Gastroesophageal sphincter (tissue), 4 donors: ENCODE data around the gene OSCP1. TPM values are rescaled to one million over a fixed set of nuclear protein-coding genes. Genes with fewer than 3 reads are reported as not detected.

Experiments used
- ATAC-seq: fragments of 150-250 bp; one replicate; pipeline ENCODE4 v1.9.1; 2016; ENCODE audit warnings: mild to moderate bottlenecking, moderate library complexity
- H3K27ac ChIP-seq, 4 donors: fragments of 200-600 bp; sonication (generic) in 3 of 4; 1 replicate in 3 of 4; 2 replicates in 1 of 4; pipeline ENCODE4 v1.5.1; 2016 to 2019
- H3K27me3 ChIP-seq: fragments of 200-600 bp; sonication (generic); one replicate; pipeline ENCODE4 v1.5.1; 2019
- H3K36me3 ChIP-seq, 2 donors: fragments of 200-600 bp; sonication (generic); one replicate each; pipeline ENCODE4 v1.5.1; 2019; ENCODE audit warnings: control low read depth in 1 of 2
- H3K4me1 ChIP-seq, 3 donors: fragments of 200-600 bp; sonication (generic); 1 replicate in 2 of 3; 2 replicates in 1 of 3; pipeline ENCODE4 v1.5.1; 2016 to 2019; ENCODE audit warnings: control low read depth in 2 of 3
- H3K4me3 ChIP-seq, 2 donors: fragments of 200-600 bp; sonication (generic); one replicate each; pipeline ENCODE4 v1.5.1; 2019; ENCODE audit warnings: mild to moderate bottlenecking in 1 of 2, moderate library complexity in 1 of 2
- H3K9me3 ChIP-seq, 3 donors: fragments of 200-600 bp; sonication (generic); one replicate each; pipeline ENCODE4 v1.5.1; 2017 to 2019; ENCODE audit warnings: control low read depth in 2 of 3
- EP300 ChIP-seq: sonication (generic); formaldehyde crosslinking; IDR thresholded peaks from one replicate; pipeline ENCODE4 v1.6.1; 2017; ENCODE audit warnings: antibody characterized with exemption, mild to moderate bottlenecking
- POLR2A ChIP-seq, 2 donors: fragments of 450-650 bp; IDR thresholded peaks; one replicate each; pipeline ENCODE4 v1.6.1; 2017; ENCODE audit warnings: antibody characterized with exemption in 2 of 2, mild to moderate bottlenecking in 2 of 2, moderate library complexity in 1 of 2
- POLR2AphosphoS5 ChIP-seq: sonication (generic); formaldehyde crosslinking; IDR thresholded peaks from one replicate; pipeline ENCODE4 v1.6.1; 2017; ENCODE audit warnings: antibody characterized with exemption
- WGBS, 2 donors: methylation state at CpG; one replicate each; pipeline ENCODE4 v1.1.5; 2018; ENCODE audit warnings: low coverage in 1 of 2; 5-methylcytosine and 5-hydroxymethylcytosine counted together
- total RNA-seq, 4 donors: library from RNA; depleted of rRNA; stranded (reverse); fragments of >200 nt; gene quantifications; one replicate each; pipeline ENCODE4 v1.1.0, GENCODE V29; 2016
- TF ChIP-seq, protein P1 (sequence below), 4 experiments: fragments of 200-600 bp in 2 of 4; fragments of 450-650 bp in 2 of 4; sonication (generic) in 1 of 4; IDR thresholded peaks; one replicate each; pipeline ENCODE4 v1.5.1; 2017 to 2019; ENCODE audit warnings: antibody characterized with exemption in 4 of 4, mild to moderate bottlenecking in 2 of 4, moderate library complexity in 2 of 4

Gene OSCP1
- total RNA-seq, 4 donors from 2014 or later = 6.5 to 13.9 (median 10.0) TPM

DNA sequence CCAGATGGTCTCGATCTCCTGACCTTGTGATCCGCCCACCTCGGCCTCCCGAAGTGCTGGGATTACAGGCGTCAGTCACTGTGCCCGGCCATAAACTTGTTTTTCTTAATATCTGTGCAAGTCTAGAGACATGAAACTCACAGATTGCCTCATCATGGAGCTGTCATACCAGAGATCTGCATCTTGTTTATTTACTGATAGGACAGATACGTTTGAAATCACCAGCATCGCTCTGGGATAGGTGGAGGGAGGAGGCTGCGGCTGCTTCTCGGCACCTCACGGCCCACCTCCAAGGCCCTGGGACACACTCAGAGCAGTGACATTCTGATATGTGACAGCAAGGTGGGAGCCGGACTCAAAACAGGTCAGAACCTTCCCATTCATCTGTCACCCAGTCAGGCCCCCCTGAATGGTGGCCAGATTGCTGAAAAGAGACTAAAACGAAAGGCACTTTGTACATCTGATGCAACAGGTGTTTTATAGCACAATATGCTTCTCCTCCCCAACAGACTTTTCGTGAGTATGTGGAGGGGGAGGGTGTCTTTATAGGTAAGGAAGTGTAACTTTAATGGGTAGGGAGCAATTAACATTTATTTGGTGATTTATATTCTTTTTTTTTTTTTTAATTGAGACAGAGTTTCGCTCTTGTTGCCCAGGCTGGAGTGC lies 34.5 kb downstream of the OSCP1 start:
- peaks cover 0 to 11% (median 4%) of the 10 kb centered on the region in 3 donors for H3K4me1 ChIP-seq
- no peak for TF ChIP-seq POLR2AphosphoS5
- H3K27me3 ChIP-seq = no peaks in the 10 kb centered on the region
- no peak overlapping the region for H3K27ac ChIP-seq
- H3K4me3 ChIP-seq = no peak overlapping the region
- no peak for ATAC-seq
- H3K36me3 ChIP-seq = peaks cover 0 to 16% of the 10 kb centered on the region in 2 donors
- H3K9me3 ChIP-seq = no peaks in the 10 kb centered on the region
- WGBS, 2 donors = 81 to 82% methylated on average over 2 to 12 of the region's 15 CpGs

DNA sequence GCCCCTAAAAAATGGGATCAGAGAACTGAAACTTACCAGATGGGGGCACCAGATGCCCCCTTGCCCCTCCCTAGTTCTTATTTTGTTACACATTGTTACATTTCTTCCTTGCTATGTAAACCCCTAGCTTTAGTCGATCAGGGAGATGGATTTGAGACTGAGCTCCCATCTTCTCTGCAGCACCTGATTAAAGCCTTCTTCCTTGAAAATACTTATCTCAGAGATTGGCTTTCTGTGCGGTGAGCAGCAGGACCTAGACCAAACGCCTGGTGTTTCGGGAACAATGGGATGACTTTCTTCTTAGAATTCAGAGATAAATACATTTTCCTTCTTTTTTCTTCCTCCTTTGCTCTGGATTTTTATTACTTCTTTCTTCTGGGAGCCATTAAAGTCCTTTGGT lies 35.9 kb downstream of the OSCP1 start:
- Histone ChIP-seq H3K4me1 (no peaks in the 10 kb centered on the region), H3K27me3 (no peaks in the 10 kb centered on the region), H3K9me3 (no peaks in the 10 kb centered on the region), H3K4me3 (no peak overlapping the region), H3K27ac (no peak overlapping the region), H3K36me3 (peaks cover 0 to 16% of the 10 kb centered on the region in 2 donors)
- TF ChIP-seq, protein P1, sequence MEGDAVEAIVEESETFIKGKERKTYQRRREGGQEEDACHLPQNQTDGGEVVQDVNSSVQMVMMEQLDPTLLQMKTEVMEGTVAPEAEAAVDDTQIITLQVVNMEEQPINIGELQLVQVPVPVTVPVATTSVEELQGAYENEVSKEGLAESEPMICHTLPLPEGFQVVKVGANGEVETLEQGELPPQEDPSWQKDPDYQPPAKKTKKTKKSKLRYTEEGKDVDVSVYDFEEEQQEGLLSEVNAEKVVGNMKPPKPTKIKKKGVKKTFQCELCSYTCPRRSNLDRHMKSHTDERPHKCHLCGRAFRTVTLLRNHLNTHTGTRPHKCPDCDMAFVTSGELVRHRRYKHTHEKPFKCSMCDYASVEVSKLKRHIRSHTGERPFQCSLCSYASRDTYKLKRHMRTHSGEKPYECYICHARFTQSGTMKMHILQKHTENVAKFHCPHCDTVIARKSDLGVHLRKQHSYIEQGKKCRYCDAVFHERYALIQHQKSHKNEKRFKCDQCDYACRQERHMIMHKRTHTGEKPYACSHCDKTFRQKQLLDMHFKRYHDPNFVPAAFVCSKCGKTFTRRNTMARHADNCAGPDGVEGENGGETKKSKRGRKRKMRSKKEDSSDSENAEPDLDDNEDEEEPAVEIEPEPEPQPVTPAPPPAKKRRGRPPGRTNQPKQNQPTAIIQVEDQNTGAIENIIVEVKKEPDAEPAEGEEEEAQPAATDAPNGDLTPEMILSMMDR (IDR thresholded peaks at IDR 0.05) = no peak
- no peak for TF ChIP-seq POLR2A (IDR thresholded peaks at IDR 0.05)
- no peak for ATAC-seq
- 73% methylated on average over 4 of the region's 4 CpGs; no CpG with 5 or more reads in 1 of the 2 donors for WGBS, 2 donors

DNA sequence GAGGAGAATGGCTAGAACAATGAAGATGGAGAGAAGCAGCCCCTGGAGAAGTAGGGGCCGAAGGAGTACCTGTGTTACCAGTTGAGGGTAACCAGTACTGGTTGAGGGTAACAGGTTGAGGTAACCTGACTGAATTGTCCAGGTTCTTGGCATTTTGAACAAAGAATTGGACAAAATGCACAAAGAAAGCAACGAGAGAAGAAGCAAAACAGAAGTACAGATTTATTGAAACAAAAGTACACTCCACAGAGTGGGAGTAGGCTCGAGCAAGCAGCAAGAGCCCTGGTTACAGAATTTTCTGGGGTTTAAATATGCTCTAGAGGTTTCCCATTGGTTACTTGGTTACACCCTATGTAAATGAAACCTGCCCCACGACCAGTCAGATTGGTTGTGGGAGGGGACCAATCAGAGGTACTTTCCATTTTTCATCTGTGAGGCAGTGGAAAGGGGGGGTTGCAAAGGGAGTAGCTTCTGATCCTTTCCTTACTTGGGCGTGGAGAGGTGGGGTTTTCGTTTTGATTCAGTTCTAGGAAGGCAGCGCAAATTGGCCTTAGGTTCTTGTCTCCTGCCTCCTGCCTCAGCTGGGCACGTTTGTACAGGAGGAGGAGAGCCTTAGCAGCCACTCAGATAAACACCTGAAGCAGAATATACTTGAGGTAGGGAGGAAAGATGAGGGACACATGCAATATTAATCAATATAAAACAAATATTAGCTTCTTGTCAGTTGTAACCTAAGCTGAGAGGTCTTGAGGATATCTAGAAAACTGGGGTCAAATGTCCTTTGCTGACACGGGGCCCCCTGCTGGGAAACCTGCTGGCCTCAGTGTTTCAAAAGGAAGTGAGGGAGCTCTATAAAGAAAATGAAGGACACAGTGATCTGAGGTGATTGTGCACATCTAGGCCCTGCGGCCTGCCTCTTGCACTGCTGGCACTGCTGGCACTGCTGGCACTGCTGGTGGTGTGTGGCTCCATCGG lies 38.3 kb downstream of the OSCP1 start:
- WGBS, 2 donors = 56% methylated on average over 8 of the region's 11 CpGs
- no peak for TF ChIP-seq POLR2A (IDR thresholded peaks at IDR 0.05)
- TF ChIP-seq, protein P1 (IDR thresholded peaks at IDR 0.05) = no peak

DNA sequence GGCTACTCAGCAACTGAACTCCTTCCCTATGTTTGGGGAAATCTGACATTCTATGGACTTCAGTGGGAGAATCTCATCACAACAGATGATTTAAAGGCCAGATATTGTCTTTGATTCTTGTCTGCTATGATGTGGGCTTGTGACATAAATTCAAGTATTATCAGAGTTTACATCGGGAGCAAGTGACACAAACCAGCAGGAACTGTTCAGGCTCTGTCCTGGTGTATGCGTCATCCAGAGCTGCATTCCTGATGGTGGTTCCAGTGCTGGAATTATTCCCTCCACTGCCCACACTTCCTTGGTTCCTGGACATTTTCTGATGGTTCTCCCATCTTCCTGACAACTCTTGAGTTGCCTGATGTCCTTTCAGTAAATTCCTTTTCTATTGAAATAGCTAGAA lies 41.8 kb downstream of the OSCP1 start:
- no peak for ATAC-seq
- TF ChIP-seq, protein P1 (IDR thresholded peaks at IDR 0.05) = no peak
- no peak for TF ChIP-seq POLR2AphosphoS5
- no peak for TF ChIP-seq POLR2A (IDR thresholded peaks at IDR 0.05)
- no peak for TF ChIP-seq EP300
- H3K27me3 ChIP-seq = no peaks in the 10 kb centered on the region
- no peak overlapping the region for H3K4me3 ChIP-seq
- H3K4me1 ChIP-seq = no peaks in the 10 kb centered on the region
- H3K9me3 ChIP-seq = no peaks in the 10 kb centered on the region
- H3K36me3 ChIP-seq = no peaks in the 10 kb centered on the region
- 54 to 84% methylated on average over 2 of the region's 2 CpGs for WGBS, 2 donors
- no peak overlapping the region for H3K27ac ChIP-seq

More for the DNA sequence above, 38.3 kb downstream of the OSCP1 start:
- H3K36me3 ChIP-seq = peaks cover 0 to 4% of the 10 kb centered on the region in 2 donors
- no peaks in the 10 kb centered on the region for H3K27me3 ChIP-seq
- no peak overlapping the region for H3K27ac ChIP-seq
- no peaks in the 10 kb centered on the region for H3K9me3 ChIP-seq
- no peaks in the 10 kb centered on the region for H3K4me1 ChIP-seq
- ATAC-seq = no peak
- no peak overlapping the region for H3K4me3 ChIP-seq

DNA sequence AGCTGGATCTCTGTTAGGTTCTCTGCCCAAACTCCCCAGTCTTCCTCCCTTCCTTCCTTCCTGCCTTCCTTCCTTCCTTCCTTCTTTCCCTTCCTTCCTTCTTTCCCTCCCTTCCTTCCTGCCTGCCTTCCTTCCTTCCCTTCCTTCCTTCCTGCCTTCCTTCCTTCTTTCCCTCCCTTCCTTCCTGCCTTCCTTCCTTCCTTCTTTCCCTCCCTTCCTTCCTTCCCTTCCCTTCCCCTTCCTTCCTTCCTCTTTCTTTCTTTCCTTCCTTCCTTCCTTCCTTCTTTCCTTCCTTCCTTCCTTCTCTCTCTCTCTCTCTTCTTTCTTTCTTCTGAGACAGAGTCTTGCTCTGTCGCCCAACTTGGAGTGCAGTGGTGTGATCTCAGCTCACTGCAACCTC lies 43.8 kb downstream of the OSCP1 start:
- H3K27ac ChIP-seq = no peak overlapping the region
- TF ChIP-seq POLR2AphosphoS5 (no peak), EP300 (no peak), POLR2A (IDR thresholded peaks at IDR 0.05) (no peak)
- TF ChIP-seq, protein P1 (IDR thresholded peaks at IDR 0.05) = no peak
- no peaks in the 10 kb centered on the region for H3K9me3 ChIP-seq
- H3K27me3 ChIP-seq = no peaks in the 10 kb centered on the region
- WGBS, 2 donors = no CpG with 5 or more reads among the region's 1 CpG
- no peaks in the 10 kb centered on the region for H3K36me3 ChIP-seq
- no peaks in the 10 kb centered on the region for H3K4me1 ChIP-seq
- no peak overlapping the region for H3K4me3 ChIP-seq
- ATAC-seq = no peak
